ENCODE data around the gene MYLK4. TPM values are rescaled to one million over a fixed set of nuclear protein-coding genes. Genes with fewer than 3 reads are reported as not detected.

MYLK4 gene
- total and polyA plus RNA-seq, 2 experiments from 2014 or later = 0.29 to 0.43 TPM

GRCh38 chr6:2688401-2689064 lies 62.2 kb downstream of the MYLK4 start:
- Histone ChIP-seq H2AFZ (no peak overlapping the region), H3K27ac (no peak overlapping the region), H3K4me1 (ENCODE audit: insufficient read depth) (no peaks in the 10 kb centered on the region), H3K9me2 (replicated peaks; ENCODE audit: insufficient read depth) (no peaks in the 10 kb centered on the region), H3K4me3 (no peak overlapping the region), H4K20me1 (ENCODE audit: insufficient read depth, poor library complexity, severe bottlenecking) (no peaks in the 10 kb centered on the region), H3K4me2 (no peak overlapping the region), H3K36me3 (replicated peaks; ENCODE audit: insufficient read depth, low read depth) (no peaks in the 10 kb centered on the region), H3K79me2 (no peaks in the 10 kb centered on the region), H3K9me3 (ENCODE audit: low read depth) (no peaks in the 10 kb centered on the region), H3K27me3 (no peaks in the 10 kb centered on the region)
- 95% methylated on average over 8 of the region's 8 CpGs for WGBS (ENCODE audit: low lambda C conversion rate, missing lambda C conversion rate)
- DNase-seq (ENCODE audit: low spot score) = no peak
- TF ChIP-seq EZH2 (IDR thresholded peaks at IDR 0.05; ENCODE audit: borderline replicate concordance) = no peak
- no peak for TF ChIP-seq EZH2phosphoT487 (IDR thresholded peaks at IDR 0.05; ENCODE audit: low read depth, severe bottlenecking, unreplicated experiment)

- Histone ChIP-seq H3K9me3 (ENCODE audit: low read depth) (no peaks in the 10 kb centered on the region), H3K4me2 (no peak overlapping the region), H3K36me3 (replicated peaks; ENCODE audit: insufficient read depth, low read depth) (no peaks in the 10 kb centered on the region), H2AFZ (no peak overlapping the region), H3K27me3 (no peaks in the 10 kb centered on the region), H3K79me2 (no peaks in the 10 kb centered on the region), H3K4me1 (ENCODE audit: insufficient read depth) (no peaks in the 10 kb centered on the region), H3K9me2 (replicated peaks; ENCODE audit: insufficient read depth) (no peaks in the 10 kb centered on the region), H3K27ac (no peak overlapping the region), H4K20me1 (ENCODE audit: insufficient read depth, poor library complexity, severe bottlenecking) (no peaks in the 10 kb centered on the region), H3K4me3 (no peak overlapping the region)
- DNase-seq (ENCODE audit: low spot score) = no peak
- WGBS (ENCODE audit: low lambda C conversion rate, missing lambda C conversion rate) = 93% methylated on average over 7 of the region's 7 CpGs
- TF ChIP-seq CTCF (IDR thresholded peaks at IDR 0.05; ENCODE audit: poor library complexity) (no peak), EZH2 (IDR thresholded peaks at IDR 0.05; ENCODE audit: borderline replicate concordance) (no peak), EZH2phosphoT487 (IDR thresholded peaks at IDR 0.05; ENCODE audit: low read depth, severe bottlenecking, unreplicated experiment) (no peak)
Measured at GRCh38 chr6:2687456-2687855, 63.3 kb downstream of the MYLK4 start.

- Histone ChIP-seq H3K4me3 (no peak overlapping the region), H3K79me2 (no peaks in the 10 kb centered on the region), H2AFZ (no peak overlapping the region), H3K36me3 (replicated peaks; ENCODE audit: insufficient read depth, low read depth) (no peaks in the 10 kb centered on the region), H4K20me1 (ENCODE audit: insufficient read depth, poor library complexity, severe bottlenecking) (no peaks in the 10 kb centered on the region), H3K4me1 (ENCODE audit: insufficient read depth) (no peaks in the 10 kb centered on the region), H3K9me2 (replicated peaks; ENCODE audit: insufficient read depth) (no peaks in the 10 kb centered on the region), H3K9me3 (ENCODE audit: low read depth) (no peaks in the 10 kb centered on the region), H3K4me2 (no peak overlapping the region), H3K27ac (no peak overlapping the region), H3K27me3 (no peaks in the 10 kb centered on the region)
- TF ChIP-seq EZH2phosphoT487 (IDR thresholded peaks at IDR 0.05; ENCODE audit: low read depth, severe bottlenecking, unreplicated experiment) (no peak), EZH2 (IDR thresholded peaks at IDR 0.05; ENCODE audit: borderline replicate concordance) (no peak), CTCF (IDR thresholded peaks at IDR 0.05; ENCODE audit: poor library complexity) (no peak)
- DNase-seq (ENCODE audit: low spot score) = no peak
- WGBS (ENCODE audit: low lambda C conversion rate, missing lambda C conversion rate) = 86% methylated on average over 11 of the region's 11 CpGs
Measured at GRCh38 chr6:2686515-2686914, 64.2 kb downstream of the MYLK4 start.

- WGBS (ENCODE audit: low lambda C conversion rate, missing lambda C conversion rate) = 95% methylated on average over 30 of the region's 30 CpGs
- TF ChIP-seq EZH2phosphoT487 (IDR thresholded peaks at IDR 0.05; ENCODE audit: low read depth, severe bottlenecking, unreplicated experiment) (no peak), EZH2 (IDR thresholded peaks at IDR 0.05; ENCODE audit: borderline replicate concordance) (no peak), CTCF (IDR thresholded peaks at IDR 0.05; ENCODE audit: poor library complexity) (no peak)
- no peak for DNase-seq (ENCODE audit: low spot score)
- no peaks in the 10 kb centered on the region for H3K79me2 ChIP-seq
- no peak overlapping the region for H3K27ac ChIP-seq
- H3K9me2 ChIP-seq (replicated peaks; ENCODE audit: insufficient read depth) = no peaks in the 10 kb centered on the region
- no peak overlapping the region for H3K4me3 ChIP-seq
- H3K36me3 ChIP-seq (replicated peaks; ENCODE audit: insufficient read depth, low read depth) = no peaks in the 10 kb centered on the region
- no peaks in the 10 kb centered on the region for H3K4me1 ChIP-seq (ENCODE audit: insufficient read depth)
- no peaks in the 10 kb centered on the region for H3K27me3 ChIP-seq
- H4K20me1 ChIP-seq (ENCODE audit: insufficient read depth, poor library complexity, severe bottlenecking) = no peaks in the 10 kb centered on the region
- H3K4me2 ChIP-seq = no peak overlapping the region
- no peaks in the 10 kb centered on the region for H3K9me3 ChIP-seq (ENCODE audit: low read depth)
- H2AFZ ChIP-seq = no peak overlapping the region
Measured at GRCh38 chr6:2684766-2685754, 65.7 kb downstream of the MYLK4 start.
